Myocyte (in vitro differentiated cells): Measurements from ENCODE around the gene ARID5A. TPM values are rescaled to one million over a fixed set of nuclear protein-coding genes. Genes with fewer than 3 reads are reported as not detected.
"Not testable (repeated sequence)": the region's sequence is repeated elsewhere in the genome, so short reads cannot be mapped to it uniquely, and the experiment has no call there.

Experiments used
- DNase-seq: peaks from one replicate; pipeline ENCODE4 v3.0.0-alpha.2; 2012; ENCODE audit warnings: low read depth
- total RNA-seq: library from RNA; depleted of rRNA; stranded (reverse); fragments of >200 nt; gene quantifications from 2 replicates; pipeline ENCODE4 v1.2.3, GENCODE V29; 2014

Gene ARID5A
- total RNA-seq, 1 donor from 2014 or later, result 73.8 TPM

DNA sequence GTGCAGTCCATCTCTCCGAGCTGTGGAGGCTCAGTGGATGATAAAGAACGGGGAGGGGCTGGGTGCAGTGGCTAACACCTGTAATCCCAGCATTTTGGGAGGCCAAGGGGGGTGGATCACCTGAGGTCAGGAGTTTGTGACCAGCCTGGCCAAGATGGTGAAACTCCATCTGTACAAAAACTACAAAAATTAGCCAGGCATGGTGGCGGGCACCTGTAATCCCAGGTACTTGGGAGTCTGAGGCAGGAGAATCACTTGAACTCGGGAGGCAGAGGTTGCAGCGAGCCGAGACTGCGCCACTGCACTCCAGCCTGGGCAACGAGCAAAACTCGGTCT is 17.4 kb downstream of the ARID5A start:
- not testable (repeated sequence) for DNase-seq

DNA sequence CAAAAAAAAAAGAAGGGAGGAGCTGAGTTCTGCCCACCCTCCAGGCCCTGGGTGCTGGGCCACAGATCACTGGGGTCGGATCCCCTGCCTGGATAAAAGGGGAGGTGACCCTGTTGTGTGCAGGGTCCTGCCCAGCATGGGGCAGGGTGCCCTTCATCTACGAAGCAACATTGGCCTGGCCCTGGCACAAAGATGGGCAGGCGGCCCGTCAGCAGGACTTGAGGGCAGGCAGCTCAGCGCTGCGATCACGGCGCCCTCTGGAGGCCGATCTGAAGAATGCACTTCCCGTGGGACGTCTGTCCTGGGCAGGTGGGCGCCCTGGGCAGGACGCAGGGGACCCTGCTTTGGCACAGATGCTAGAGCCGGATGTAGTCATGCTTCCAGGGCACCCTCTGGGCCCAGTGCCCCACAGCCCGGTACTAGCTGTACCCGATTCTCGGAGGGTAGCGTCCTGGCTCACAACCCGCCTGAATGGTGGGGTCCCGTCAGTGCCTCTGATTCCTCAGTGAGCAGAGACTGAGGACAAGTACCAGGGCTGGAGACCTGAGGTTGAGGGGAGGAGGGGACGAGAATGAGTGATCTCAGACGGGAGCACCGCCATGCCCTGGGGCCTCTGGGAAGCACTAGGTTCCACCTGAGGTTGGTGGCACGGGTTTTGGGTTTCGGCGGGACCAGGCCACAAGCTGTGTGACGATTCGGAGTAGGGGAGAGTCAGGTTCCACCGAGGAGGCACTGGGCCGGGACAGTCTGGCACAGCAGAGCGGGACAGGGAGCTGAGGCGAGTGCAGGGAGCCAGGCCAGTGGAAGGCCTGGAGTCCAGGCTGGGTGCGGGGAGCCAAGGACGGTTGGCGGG is 18.0 kb downstream of the ARID5A start:
- DNase-seq, result peak; percentile 64

DNA sequence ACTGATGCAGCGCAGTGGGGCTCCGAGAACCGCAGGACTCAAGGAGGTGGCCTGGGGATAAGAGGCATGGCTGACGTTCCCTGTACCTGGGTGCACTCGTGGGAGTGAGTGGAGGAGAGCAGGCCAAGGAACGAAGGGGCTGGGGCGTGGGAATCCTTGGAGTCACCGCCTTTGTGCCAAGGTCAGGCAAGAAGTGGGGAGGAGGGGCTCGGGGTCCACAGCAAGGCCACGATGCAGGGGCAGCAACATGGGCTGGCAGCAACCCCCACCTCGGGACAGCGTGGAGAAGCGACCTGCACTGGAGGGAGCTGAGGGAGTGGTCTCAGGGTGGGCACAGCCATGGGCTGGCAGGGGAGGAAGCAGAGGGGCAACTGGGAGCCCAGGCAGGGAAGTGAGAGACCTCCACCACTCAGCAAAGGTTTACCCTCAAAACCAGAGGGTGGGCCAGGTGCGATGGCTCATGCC is 18.6 kb downstream of the ARID5A start:
- no peak for DNase-seq

DNA sequence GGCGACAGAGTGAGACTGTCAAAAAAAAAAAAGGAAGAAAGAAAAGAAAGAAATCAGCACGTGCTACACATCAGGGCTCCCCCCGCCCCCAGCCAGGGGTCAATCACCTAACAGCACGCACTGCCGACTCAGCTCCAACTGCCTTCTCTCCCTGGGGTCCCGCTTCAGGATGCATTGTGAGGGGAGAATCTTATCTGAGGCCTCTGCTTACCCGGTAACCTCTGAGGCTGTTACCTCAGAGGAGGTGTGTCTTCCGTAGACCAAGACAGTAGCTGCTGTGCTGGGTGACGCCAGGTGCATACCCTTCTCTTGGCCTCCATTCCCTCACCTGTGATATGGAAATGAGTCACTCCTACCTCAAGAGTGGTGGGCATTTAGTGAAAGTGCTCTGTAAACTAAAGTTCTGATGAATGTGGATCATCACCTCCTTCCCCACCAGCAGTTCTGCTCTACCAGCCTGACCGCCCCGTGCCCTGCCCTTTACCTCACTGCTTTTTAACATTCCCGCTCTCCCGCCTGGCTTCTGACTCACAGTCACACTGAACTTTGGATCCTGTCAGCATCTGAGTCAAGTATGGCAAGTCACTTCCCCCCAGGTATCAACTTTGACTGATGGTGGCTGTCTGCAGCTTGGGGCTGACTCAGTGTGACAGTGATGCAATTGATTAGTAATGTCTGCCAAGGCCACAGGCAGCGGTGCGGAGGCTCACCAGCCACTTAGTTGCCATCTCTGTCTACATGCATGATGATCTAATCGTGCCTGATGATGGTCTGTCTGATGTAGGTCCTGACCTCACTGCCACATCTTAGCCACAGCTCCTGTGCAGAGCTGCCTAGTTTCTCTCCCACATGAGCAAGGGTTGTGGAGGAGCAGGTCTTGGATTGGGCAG is 20.1 kb downstream of the ARID5A start:
- DNase-seq, result peak; percentile 33

DNA sequence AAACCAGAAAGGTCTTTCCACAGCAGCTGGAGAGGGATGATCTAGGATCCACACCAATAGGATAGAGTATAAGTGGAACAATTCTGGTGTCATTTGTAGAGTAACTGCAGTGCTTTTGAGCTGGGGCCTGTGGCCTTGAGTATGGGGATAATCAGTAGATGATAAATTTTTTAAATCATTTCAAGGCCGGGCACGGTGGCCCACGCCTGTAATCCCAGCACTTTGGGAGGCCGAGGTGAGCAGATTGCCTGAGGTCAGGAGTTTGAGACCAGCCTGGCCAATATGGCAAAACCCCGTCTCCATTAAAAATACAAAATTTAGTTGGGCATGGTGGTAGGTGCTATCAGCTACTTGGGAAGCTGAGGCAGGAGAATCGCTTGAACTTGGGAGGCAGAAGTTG is 20.9 kb downstream of the ARID5A start:
- DNase-seq, result not testable (repeated sequence)

DNA sequence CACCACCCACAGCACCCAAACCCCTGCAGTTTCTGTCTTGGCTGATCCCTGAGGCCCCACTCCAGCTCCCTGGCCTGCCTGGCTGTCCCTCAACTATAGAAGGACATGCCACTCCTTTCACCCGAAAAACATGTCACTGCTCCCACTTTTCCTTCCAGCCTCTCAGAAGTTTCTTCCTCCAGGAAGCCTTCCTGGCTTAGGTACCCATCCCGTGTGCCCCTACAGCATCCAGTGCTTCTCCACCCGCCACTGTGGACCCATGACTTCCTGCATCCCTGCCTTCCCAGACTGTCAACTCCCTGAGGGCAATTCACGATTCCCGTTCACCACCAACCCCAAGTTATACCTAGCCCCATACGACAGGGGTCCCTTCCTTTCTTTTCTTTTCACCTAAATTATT is 21.5 kb downstream of the ARID5A start:
- DNase-seq, result no peak

DNA sequence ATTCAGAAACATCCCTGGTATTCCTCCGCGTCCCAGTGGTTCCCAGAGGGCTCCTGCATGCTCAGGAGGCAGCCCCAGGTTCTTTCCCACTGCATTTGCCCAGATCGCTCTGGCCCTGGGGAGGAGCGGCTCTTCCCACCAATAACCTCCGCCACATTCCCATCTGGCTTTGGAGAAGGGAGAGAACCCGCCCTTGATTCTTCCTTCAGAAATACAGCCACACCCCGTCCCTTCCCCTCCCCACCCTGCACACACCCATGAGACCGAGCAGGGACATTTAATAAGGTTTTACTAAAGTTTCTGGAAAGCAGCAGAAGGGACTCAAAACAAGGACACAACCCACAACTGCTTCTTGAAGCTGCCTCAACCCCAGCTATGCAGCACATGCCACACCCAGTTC is 21.9 kb downstream of the ARID5A start:
- no peak for DNase-seq

DNA sequence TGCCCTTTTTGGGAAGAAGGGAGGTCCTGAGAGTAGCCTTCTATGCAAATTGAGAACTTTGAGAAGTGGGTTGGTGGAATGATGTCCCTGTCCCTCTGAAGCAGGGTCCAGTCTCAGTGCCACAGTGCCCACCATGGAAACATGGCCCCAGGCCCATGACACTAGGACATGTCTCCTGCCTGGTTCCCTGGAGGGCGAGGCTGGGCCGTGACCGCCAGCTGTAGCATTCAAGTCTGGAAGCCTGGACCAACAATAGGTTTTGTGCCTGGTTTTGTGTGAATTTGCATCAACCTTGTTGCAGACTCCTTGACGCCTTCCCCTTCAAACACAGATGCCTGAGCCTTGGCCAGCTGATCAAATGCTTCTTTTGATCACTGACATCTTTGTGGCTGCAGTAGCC is 27.5 kb downstream of the ARID5A start:
- no peak for DNase-seq

DNA sequence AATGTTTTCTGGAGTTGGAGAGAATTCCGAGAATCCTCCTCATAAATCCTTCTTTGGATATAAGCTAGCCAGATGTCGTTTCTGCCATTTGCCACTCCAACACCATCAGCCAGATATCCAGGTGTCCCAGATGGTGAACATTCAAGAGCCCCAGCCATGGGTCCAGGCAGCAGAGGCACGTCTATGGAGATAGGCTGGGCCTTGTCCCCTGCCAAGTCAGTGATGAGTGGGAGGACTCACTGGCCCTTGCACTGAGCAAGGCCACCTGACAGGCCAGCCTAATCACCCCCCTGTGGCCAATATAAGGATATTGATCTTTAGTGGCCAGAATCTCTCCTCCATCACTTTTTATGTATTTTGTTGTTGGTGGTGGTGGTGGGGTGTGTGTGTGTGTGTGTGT is 28.0 kb downstream of the ARID5A start:
- DNase-seq, result no peak

DNA sequence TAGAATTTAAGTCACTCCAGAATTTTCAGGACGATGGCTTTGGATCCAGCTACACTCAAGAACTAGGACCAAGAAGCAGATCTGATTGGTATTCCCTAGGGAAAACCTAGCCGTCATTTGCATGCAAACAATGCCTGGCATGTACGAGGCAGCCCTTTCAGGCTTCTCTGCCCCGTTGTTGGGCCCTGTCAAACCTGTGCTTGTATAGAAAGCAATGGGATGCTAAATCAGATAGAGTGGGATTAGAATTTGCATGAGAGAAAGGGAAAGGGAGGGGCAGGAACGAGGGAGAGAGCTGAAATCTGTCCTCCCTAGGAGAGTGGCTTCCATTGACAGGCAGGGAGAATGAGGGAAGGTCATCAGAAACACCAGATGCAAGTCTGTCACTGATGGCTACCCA is 28.6 kb downstream of the ARID5A start:
- no peak for DNase-seq

DNA sequence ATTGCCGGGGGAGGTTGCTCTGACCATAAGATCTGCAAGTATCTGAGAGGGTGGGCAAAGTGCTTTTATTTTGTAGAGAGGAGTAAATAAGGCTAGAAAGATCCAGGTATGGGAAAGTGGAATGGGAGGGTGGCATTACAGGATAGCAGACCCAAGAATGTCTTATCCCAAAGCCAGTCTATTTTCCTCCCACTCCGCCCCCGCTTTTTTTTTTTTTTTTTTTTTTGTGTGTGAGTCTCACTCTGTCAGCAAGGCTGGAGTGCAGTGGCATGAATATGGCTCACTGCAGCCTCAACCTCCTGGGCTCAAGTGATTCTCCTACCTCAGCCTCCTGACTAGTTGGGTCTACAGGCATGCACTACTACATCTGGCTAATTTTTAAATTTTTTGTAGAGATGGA is 31.5 kb downstream of the ARID5A start:
- DNase-seq, result no peak

DNA sequence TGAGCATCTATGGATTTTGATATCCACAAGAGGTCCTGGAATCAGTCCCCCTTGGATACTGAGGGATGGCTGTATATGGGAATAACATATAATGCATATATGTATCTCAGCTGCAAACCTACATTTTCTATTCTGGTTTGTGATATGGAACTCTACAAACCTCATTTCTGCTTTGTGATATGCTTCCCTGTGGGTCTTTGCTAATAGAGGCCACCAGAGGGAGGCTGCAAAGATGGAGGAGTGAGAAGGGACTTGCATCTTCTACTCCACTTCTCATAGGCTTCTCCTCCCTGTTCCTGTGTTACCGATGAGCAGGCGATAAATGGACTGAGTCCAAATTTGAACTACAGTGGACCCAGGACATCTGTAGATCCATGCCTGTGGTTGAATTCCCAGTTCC is 37.8 kb downstream of the ARID5A start:
- DNase-seq, result no peak

DNA sequence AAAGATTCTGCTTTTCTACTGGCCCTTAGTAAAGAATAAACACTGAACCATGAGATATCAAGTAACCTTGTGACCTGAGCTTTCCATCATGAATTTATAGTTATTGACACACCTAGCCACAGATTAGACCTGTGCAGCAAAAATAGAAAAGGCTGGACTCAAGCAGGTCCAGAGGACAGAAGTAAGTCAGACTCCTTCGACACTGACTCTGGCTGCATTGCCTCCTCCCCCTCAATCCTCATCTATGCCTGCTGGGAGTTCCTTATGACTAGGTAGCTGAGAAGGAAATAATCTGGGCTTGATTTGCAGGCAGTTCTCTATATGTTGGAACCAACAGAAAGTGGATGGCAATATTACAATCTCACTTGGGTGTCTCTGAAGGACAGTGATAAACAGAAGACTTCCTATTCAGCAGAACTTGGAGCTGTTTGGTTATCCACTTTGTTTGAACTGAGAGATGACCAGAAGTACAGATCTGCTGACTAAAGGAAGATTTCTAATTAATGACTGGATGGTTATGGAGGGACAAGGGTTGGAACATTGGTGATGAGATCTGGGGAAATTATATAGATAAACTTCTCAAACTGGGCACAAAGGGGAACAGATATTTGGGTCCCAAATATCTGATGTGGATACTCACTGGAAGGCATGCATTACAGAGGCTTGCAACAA is 39.4 kb downstream of the ARID5A start:
- DNase-seq, result no peak

DNA sequence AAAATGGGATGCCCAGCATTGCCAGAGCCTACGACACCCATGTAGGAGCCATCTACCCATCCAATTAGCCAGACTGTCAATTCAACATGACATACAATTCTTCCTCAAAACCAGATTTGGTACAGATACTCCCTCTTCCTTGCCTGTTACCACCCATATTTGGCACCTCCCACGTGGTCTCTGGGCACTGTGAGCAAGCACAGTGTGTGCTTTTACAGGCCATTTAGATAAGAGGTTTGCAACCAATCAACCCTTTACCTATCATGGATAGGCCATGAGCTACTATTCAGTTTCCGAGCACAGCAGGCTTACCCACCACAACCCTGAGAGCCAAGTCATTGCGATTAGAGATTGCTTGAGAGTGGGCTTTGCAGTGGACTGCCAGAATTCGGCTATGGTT is 40.9 kb downstream of the ARID5A start:
- no peak for DNase-seq

DNA sequence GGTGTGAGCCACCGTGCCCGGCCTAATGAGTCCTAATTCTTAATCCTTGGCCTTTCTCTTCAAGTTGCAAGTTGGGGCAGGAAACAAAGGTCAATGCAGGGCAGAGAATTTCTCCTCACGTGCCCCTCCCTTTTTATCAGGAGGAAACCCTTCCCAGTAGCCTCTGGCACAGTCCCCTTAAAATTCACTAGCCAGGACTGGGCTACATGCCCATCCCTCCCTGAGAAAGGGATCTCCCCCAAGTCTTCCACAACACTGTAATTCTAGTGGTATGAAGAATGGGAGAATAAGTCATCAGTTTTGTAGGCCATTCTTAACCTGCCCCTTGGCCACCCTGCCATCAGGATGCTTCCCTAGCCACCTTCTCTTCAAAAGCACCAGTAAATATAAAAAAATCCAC is 42.2 kb downstream of the ARID5A start:
- DNase-seq, result no peak

DNA sequence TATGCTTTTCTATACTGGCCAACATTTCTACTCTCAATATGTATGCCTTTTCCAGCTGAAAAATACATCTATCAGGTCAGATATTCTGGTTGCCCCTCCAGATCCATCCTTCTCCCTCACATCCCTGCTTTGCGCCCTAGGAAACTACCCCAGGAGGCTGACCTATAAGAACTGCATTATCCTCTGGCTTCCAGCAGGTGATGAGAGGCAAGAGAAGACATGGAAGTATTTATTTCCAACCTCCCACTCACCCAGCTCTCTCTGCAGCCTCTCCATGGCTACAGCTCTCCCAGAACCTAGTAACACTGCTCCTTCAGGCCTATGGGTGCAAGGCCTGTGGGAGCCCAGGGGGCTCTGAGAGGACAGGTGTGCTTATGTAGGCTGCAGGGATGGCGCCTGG is 42.9 kb downstream of the ARID5A start:
- DNase-seq, result no peak

DNA sequence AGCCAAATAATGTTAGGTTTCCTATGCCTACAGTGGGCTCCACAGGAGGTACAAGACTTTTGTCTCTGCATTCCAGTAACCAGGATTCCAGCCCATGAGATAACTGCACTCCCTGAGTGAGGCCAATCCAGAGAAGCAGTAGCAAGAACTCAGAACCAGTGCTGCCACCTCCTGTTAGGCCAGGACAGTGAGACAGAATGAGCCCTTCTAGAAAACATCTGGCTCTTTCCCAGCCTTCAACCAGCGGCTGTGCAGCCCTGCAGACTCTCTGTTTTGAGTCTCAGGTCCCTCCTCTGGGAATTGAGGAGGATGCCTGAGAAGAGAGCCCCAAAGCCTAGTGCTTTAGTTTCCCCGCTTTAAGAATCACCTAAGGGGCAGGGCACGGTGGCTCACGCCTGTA is 44.2 kb downstream of the ARID5A start:
- no peak for DNase-seq

DNA sequence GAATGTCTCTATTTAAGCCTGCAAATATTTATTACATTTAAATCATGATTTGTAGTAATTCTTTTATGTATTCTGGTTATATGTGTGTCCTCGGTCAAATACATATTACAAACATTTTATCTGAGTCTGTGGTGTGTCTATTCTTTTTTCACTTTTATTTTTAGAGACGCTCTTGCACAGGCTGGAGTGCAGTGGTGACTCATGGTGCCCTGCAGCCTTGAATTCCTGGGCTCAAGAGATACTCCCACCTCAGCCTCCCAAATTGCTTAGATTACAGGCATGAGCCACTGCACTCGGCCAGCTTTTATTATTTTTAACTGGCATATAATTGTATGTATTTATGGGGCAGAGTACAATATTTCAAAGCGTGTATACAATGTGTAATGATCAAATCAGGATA is 47.5 kb downstream of the ARID5A start:
- DNase-seq, result peak; percentile 25

DNA sequence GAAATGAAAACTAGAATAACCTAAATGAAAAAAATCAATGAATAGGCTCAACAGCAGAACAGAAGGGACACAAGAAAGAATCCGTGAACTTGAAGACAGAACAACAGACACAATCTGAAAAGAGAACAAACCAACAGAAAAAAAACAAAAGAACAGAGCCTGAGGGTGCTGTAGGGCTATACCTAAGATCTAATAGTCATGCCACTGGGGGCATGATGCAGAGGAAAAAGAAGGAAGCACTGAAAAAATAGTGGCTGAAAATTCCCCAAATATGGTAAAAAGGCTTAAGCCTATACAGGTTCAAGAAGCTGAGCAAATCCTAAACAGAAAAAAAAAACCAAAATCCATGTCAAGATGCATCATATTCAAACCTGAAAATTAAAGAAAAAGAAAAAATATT is 51.3 kb downstream of the ARID5A start:
- DNase-seq, result no peak

DNA sequence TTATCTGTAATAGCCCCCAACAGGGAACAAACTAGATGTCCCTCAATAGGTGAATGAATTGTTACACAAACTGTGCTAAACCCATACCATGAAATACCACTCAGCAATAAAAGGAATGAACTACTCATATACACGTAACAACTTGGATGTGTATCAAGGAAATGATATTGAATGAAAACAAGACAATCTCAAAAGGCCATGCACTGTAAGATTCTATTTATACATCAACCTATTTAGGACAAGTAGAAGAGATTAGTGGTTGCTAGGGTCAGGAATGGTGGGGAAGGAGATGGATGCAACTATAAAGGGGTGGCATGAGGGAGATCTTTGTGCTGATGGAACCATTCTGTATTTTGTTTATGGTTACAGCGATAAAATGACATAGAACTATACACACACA is 54.5 kb downstream of the ARID5A start:
- no peak for DNase-seq

DNA sequence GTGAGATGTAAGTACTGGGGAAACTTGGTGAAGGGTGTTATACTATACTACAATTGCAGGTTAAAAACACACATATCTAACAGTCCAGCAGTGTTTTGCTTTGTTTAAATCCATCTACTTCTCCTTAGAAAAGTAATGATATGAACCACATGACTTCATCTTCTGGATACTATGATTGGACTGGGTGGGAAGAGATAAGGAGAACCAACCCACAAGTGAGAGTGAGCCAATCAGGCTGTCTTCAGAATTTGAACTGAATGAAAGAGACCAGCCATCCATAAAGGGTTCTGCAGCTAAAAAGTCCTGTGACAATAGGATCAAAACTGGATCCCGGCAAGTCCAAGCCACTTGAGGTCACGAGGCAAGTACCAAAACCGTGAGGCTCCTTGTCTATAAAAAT is 54.9 kb downstream of the ARID5A start:
- no peak for DNase-seq

DNA sequence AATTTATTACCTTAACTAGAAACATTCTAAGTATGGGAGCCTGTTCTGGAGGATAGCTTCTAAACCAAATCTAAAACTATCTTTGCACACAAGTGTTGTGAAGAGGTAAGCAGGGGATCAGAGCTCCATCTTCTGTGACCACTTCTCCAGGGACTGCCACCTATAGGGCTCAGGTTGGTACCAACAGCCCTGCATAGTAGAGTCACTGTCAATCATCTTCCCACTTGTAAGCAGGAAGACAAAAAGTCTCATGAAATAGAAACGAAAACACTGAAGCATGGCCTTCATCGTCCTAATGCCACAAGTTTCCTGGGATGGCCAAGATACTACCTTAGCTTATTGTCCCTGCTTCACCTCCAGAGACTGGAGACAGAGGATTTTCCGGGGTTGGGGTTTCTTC is 57.7 kb downstream of the ARID5A start:
- no peak for DNase-seq
